NCI-H69 (cell line): ENCODE data around the gene SPTLC3.
"Not testable (repeated sequence)": the region's sequence is repeated elsewhere in the genome, so short reads cannot be mapped to it uniquely, and the experiment has no call there.

Source experiments
- DNase-seq: peaks from one replicate; lab custom pipeline; 2025; lab: John Stamatoyannopoulos, UW

The SPTLC3 gene

GRCh38 chr20:13008761-13009681, at the start of gene SPTLC3:
Gene SPTLC3, plus strand, starts transcription at chr20:13008972. Its CDS starts 296 bp downstream, at chr20:13009268.
- peak; percentile 37 for DNase-seq

- DNase-seq = no peak
These were observed 47.0 kb upstream of the SPTLC3 start for GRCh38 chr20:12961725-12962124.

- DNase-seq = no peak
These were observed 45.9 kb upstream of the SPTLC3 start for GRCh38 chr20:12962895-12963294.

DNA sequence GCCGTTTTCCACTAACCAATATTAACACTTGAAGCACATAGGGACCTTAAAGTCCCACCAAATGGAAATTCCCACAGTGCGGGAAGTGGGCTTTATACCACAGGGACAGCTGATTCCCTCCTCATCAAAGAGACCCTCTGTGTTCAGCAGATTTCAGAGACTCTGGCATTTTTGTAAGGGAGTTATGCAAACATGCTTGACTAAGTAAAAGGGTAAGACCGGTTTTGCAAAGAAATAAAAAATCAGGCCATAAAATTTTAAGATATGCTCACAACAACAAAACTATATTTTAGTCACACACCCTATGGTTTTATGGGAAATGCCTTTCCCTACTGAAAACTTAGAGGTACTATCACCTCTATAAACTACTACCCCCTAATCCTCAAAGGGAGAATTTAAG, 45.4 kb upstream of the SPTLC3 start:
- no peak for DNase-seq

GRCh38 chr20:12965212-12965869, 43.4 kb upstream of the SPTLC3 start:
- no peak for DNase-seq

DNA sequence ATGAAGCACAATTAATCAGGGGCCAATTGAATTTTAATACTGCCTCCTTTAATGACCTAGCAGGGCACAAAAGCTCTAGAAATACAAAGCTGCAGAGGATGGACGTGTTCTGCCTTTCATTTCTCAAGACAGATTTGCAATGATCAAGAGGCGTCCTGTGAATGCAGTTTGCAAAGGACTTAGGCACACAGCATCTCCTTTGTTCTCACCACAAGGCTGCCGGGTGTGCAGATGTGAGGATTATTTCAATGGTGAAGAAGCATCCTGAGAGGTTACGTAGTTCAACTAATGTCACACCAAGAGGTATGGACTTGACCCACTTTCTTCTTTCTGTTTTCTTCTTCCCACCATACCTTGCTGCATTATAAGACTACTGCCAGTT, 42.9 kb upstream of the SPTLC3 start:
- DNase-seq = no peak

DNA sequence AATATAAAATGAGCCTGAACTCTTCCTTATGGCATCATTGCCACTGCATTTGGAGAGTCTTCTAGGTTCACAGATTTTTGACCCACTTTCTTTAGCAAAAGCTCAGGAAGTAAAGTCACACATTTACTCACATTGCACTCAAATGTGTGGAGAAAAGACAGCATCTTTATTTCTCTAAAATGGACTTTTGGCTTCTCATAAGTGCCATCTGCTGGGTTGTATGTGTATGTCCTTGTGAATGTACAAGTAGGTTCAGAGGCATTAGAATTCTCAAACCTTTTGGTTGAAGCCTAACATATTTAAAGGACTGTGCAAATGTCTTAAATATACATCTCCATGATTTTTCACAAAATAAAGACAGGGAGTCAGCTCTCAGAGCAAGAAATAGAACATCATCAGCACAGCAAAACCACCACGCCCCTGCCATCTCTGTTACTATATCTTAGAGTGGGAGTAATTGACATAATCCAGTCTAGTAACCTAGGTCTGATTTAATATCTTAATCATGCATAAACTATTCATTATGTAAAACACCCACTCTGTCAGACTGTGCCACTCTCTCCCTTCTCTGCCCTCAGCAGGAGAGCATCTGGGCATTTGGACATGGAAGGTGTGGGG, 42.2 kb upstream of the SPTLC3 start:
- peak; percentile 45 for DNase-seq

DNA sequence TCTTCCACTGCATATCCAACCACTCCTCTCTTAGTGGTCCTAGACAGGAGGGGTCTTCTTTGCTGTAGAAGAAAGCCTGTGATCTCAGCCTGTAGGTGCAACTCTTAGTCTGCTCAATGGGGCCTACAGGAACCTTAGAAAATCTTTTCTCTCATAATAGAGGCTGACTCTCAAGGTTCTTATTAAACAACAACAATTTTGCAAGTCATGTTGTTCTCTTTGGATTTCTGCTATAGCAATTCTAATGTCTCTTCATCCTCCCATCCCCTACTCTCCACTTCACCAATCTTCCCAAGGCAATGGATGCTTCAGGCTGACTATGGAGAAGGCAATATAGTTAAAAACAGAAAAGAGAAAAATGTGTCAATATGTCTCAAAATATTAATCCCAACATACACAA, 40.8 kb upstream of the SPTLC3 start:
- no peak for DNase-seq

DNA sequence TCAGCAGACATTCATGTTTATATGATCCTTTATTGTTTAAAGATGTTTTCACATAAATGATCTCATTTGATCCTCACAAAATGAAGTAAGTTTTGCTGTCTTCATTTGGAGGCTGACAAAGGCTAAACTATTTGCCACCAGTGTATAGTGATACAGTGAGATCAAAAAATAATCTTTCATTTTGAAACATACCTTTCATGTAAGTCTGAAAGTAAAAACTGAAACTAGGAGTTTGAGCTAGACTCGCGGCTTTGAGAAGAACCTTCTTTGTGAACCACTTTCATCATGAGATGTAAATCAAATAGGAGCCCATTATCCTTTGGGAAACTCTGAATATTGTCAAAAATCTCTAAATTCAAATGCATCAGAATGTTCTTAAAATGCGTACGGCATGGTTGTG, 40.3 kb upstream of the SPTLC3 start:
- no peak for DNase-seq

GRCh38 chr20:12969071-12969669, 39.6 kb upstream of the SPTLC3 start:
- DNase-seq = no peak

GRCh38 chr20:12970372-12970821, 38.4 kb upstream of the SPTLC3 start:
- peak; percentile 55 for DNase-seq

- no peak for DNase-seq
These were observed 32.8 kb upstream of the SPTLC3 start for GRCh38 chr20:12975833-12976608.

DNA sequence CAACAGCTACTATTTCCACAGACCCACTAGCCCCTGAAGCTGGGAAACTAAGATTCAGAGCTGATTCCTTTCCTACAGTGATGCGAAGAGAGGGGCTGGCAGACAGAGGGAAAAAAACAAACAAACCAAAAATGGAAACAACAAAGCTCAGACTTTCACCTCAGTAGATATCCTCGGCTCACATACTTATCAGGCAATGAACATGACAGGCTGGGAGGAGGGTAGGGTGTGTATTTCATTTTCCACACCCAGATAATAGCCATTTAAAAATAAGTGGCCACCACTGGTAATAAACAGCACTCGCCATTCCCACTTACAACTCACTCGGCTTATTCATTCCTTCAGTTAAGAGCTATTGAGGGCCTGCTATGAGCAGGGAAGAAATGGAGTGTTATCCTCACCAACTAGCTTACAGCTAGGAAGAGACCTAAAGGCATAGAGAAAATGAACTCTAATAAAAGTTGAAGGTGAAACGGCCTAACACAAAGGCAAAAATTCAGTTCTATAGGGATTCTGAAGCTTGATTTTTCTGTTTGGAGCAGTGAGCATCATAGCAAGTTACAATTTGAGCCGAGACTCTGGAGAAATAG, 32.0 kb upstream of the SPTLC3 start:
- DNase-seq = no peak

DNA sequence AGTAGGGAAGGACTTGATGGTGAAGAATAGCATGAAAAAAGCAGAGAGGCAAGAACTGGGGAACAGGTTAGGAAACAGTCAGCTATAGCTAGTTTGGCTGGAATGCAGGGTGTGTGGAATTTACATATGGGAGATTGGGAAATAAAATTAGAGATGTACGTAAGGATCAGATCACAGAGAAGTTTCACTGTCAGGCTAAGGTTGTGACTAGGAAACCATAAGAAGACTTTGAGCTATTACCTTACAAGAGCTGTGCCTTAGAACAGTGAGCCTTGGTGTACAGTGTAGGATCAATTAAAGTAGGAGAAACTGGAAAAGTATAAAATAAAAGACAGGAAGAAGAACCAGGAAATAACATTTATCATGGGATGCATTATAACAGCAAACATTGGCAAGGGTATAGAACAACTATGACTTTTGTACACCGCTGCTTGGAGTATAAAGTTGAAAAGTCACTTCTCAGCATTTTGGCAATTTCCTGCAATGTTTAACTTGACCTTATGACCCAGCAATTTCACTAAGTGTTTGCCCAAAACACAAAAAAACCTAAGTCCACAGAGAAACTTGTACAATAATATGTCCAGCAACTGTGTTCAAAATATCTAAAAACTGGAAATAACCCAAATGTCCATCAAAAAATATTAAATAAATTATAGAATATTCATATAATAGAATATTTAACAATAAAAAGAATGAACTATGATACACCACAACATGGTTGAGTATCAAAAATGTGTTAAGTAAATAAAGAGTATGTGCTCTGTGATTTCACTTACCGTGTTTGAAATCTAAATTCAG, 31.2 kb upstream of the SPTLC3 start:
- no peak for DNase-seq

DNA sequence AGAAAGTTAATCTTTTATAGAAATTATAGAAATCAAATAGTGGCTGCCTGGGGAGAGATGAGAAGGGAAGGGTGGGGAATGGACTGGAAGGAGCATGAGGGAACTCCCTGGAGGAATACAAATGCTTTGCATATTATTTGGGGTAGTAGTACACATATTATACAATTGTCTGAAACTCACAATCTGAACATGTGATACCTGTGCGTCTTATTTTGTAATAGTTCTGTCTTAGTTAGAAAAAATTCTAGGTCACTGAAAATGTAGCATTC, 30.7 kb upstream of the SPTLC3 start:
- no peak for DNase-seq

GRCh38 chr20:12978613-12979495, 29.9 kb upstream of the SPTLC3 start:
- no peak for DNase-seq

- not testable (repeated sequence) for DNase-seq
These were observed 29.1 kb upstream of the SPTLC3 start for GRCh38 chr20:12979713-12980112.

GRCh38 chr20:12982098-12982497, 26.7 kb upstream of the SPTLC3 start:
- DNase-seq = no peak

GRCh38 chr20:12984069-12984765, 24.6 kb upstream of the SPTLC3 start:
- no peak for DNase-seq
